Heart left ventricle (tissue), 13 donors: ENCODE measurements around the gene FIBP.

ENCODE experiments used
- CTCF ChIP-seq, 12 donors: fragments of 200-600 bp; sonication (generic) in 4 of 12; IDR thresholded peaks; one replicate each; pipeline versions ENCODE4 v1.5.0 to v1.8.0; 2018 to 2022; ENCODE audit warnings: antibody characterized with exemption in 12 of 12, mild to moderate bottlenecking in 5 of 12
- POLR2A ChIP-seq, 2 donors: fragments of 450-650 bp; IDR thresholded peaks; one replicate each; pipeline ENCODE4 v1.6.1; 2017; ENCODE audit warnings: antibody characterized with exemption in 2 of 2, mild to moderate bottlenecking in 2 of 2, moderate library complexity in 2 of 2
- donor health status: ischemic (EF 13 %, LVEDD 7.1; RV severe dilation, severe dysfunction).
- donor health status: DM: no; HTN: yes; CAD: no.
- donor health status: DM: no; HTN: no; CAD: no.
- donor health status: ischemic (EF 25% LVEDD 6.9; RV normal size, moderate dysfunction).
- donor health status: ischemic (EF 25% LVEDD 5.7; RV mildly dilated, moderate dysfunction).
- donor health status: ischemic (EF 35%, LVEDD 5.7; RV mildly dilated, moderate dysfunction).
- donor health status: nonischemic (EF 11% LVEDD 7.7; RV severe dilation, severe dysfunction).
- donor health status: DM: yes; HTN: yes; CAD: no.
- donor health status: PGD.
- donor health status: ischemic (EF 29% LVEDD 5.4; RV normal size, mild dysfunction).
- donor health status: nonischemic (EF 23%, LVEDD 6.1; RV moderate dilation, normal function).

- TF ChIP-seq CTCF (IDR thresholded peaks at IDR 0.05), result no peak
- TF ChIP-seq POLR2A (IDR thresholded peaks at IDR 0.05), result no peak
Observed at GRCh38 chr11:65850217-65851082, 37.8 kb downstream of the FIBP start.
